GM12878 (cell line): ENCODE data around the gene PLD5. TPM values are rescaled to one million over a fixed set of nuclear protein-coding genes. Genes with fewer than 3 reads are reported as not detected.

Experiments
- CHD4 ChIP-seq: fragments of 200-600 bp; sonication (generic); IDR thresholded peaks from 2 replicates; pipeline ENCODE4 v1.6.1; 2016; ENCODE audit warnings: mild to moderate bottlenecking
- KAT2A ChIP-seq: conservative IDR thresholded peaks from 2 replicates; pipeline ENCODE4 v1.6.1; 2011; ENCODE audit warnings: low read depth, low read length; ENCODE audit not compliant: control insufficient read depth
- MTA2 ChIP-seq: fragments of 450-650 bp; IDR thresholded peaks from 2 replicates; pipeline ENCODE4 v1.6.1; 2016; ENCODE audit warnings: low read depth, mild to moderate bottlenecking, moderate library complexity
- RFX5 ChIP-seq: IDR thresholded peaks from 2 replicates; pipeline ENCODE4 v1.6.1; 2011; ENCODE audit warnings: low read depth, low read length, improper control_type of control experiment
- SREBF1 ChIP-seq: IDR thresholded peaks from 2 replicates; pipeline ENCODE4 v1.6.1; 2012; ENCODE audit warnings: mild to moderate bottlenecking, low read length
- ZBTB40 ChIP-seq: fragments of 450-650 bp; IDR thresholded peaks from 2 replicates; pipeline ENCODE4 v1.6.1; 2016; ENCODE audit warnings: mild to moderate bottlenecking, moderate library complexity, borderline replicate concordance
- polyA plus RNA-seq, 11 experiments: library from polyadenylated mRNA; depleted of rRNA in 4 of 11; unstranded in 6 of 11; stranded (reverse) in 5 of 11; fragments of >200 nt; fragmentation: Nextera tagmentation in 4 of 11; fragmentation: Illumina TruSeq in 1 of 11; extraction: Ambion mirVana in 4 of 11; extraction: Trizol in 1 of 11; gene quantifications; 1 replicate in 1 of 11; 2 replicates in 10 of 11; pipeline versions ENCODE4 v1.2.1 to v1.2.3, GENCODE V29; 2011 to 2016; ENCODE audit warnings: inconsistent platforms in 2 of 11, missing spikeins in 2 of 11, low read depth in 1 of 11
- total RNA-seq, 4 experiments: library from RNA; depleted of rRNA in 3 of 4; stranded (reverse); fragments of >200 nt in 3 of 4; fragmentation: Illumina TruSeq in 1 of 4; extraction: Trizol in 1 of 4; gene quantifications; 2 replicates each; pipeline versions ENCODE4 v1.2.1 to v1.2.3, GENCODE V29; 2013 to 2021
- TF ChIP-seq, protein P1 (sequence below): fragments of 450-650 bp; IDR thresholded peaks from 2 replicates; pipeline ENCODE4 v1.6.1; 2014; ENCODE audit warnings: mild to moderate bottlenecking
- TF ChIP-seq, protein P2 (sequence below): fragments of 450-650 bp; conservative IDR thresholded peaks from 2 replicates; pipeline ENCODE4 v1.6.1; 2017; ENCODE audit warnings: mild to moderate bottlenecking, moderate library complexity
- TF ChIP-seq, protein P3 (sequence below): IDR thresholded peaks from 2 replicates; pipeline ENCODE4 v1.6.1; 2011; ENCODE audit warnings: low read depth, low read length, improper control_type of control experiment, borderline replicate concordance

The PLD5 gene
- total and polyA plus RNA-seq, 10 of the 15 experiments (the other 5 are each of a cell fraction or from before 2014, with no cell fraction given) = not detected

DNA sequence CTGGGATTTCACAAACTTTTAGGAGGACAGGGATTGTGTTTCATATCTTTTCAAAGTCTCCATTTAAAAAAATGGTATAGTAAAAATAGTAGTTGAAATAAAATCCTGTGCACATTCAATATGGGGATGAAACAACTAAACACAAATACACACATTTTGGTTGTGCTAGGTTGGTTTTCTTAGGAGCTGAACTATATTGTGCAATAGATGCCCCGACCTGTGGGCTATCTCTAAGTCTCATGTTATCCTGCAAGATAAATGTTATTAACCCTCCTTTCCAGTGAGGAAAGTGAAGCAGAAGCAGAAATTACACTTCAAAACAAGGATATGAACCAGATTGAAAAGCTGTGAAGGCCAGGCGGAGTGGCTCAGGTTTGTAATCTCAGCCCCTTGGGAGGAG, 1.3 kb upstream of the PLD5 start (continued):
- TF ChIP-seq ZBTB40 (no peak), RFX5 (no peak), SREBF1 (no peak), MTA2 (no peak), CHD4 (no peak), KAT2A (no peak)
- TF ChIP-seq, protein P1, sequence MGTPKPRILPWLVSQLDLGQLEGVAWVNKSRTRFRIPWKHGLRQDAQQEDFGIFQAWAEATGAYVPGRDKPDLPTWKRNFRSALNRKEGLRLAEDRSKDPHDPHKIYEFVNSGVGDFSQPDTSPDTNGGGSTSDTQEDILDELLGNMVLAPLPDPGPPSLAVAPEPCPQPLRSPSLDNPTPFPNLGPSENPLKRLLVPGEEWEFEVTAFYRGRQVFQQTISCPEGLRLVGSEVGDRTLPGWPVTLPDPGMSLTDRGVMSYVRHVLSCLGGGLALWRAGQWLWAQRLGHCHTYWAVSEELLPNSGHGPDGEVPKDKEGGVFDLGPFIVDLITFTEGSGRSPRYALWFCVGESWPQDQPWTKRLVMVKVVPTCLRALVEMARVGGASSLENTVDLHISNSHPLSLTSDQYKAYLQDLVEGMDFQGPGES = no peak
- TF ChIP-seq, protein P2, sequence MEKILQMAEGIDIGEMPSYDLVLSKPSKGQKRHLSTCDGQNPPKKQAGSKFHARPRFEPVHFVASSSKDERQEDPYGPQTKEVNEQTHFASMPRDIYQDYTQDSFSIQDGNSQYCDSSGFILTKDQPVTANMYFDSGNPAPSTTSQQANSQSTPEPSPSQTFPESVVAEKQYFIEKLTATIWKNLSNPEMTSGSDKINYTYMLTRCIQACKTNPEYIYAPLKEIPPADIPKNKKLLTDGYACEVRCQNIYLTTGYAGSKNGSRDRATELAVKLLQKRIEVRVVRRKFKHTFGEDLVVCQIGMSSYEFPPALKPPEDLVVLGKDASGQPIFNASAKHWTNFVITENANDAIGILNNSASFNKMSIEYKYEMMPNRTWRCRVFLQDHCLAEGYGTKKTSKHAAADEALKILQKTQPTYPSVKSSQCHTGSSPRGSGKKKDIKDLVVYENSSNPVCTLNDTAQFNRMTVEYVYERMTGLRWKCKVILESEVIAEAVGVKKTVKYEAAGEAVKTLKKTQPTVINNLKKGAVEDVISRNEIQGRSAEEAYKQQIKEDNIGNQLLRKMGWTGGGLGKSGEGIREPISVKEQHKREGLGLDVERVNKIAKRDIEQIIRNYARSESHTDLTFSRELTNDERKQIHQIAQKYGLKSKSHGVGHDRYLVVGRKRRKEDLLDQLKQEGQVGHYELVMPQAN = no peak
- TF ChIP-seq, protein P3, sequence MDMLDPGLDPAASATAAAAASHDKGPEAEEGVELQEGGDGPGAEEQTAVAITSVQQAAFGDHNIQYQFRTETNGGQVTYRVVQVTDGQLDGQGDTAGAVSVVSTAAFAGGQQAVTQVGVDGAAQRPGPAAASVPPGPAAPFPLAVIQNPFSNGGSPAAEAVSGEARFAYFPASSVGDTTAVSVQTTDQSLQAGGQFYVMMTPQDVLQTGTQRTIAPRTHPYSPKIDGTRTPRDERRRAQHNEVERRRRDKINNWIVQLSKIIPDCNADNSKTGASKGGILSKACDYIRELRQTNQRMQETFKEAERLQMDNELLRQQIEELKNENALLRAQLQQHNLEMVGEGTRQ = no peak
